ENCODE measurements around the gene PGGHG.
"Not testable (repeated sequence)": the region's sequence is repeated elsewhere in the genome, so short reads cannot be mapped to it uniquely, and the experiment has no call there.

Gene PGGHG

GRCh38 chr11:313787-314553 is 25.0 kb downstream of the PGGHG start, which contains the start of gene IFITM1:
IFITM1 (plus strand) TSS chr11:314040; CDS start chr11:314171, 131 bp downstream.
- peak within 1 kb of the TSS; percentile 67 for H3K4me3 ChIP-seq (ENCODE audit: low read depth, low read length)

GRCh38 chr11:314554-314875 is 25.6 kb downstream of the PGGHG start:
- peak overlapping the region; percentile 67 for H3K4me3 ChIP-seq (ENCODE audit: low read depth, low read length)

More at GRCh38 chr11:313787-314553, 25.0 kb downstream of the PGGHG start, which contains the start of gene IFITM1:
- no peak for TF ChIP-seq CTCF (IDR thresholded peaks at IDR 0.05; ENCODE audit: low read depth, low read length)

GRCh38 chr11:315051-315481 is 26.1 kb downstream of the PGGHG start:
- H3K4me3 ChIP-seq (ENCODE audit: low read depth, low read length), result peak overlapping the region; percentile 67
- TF ChIP-seq CTCF (IDR thresholded peaks at IDR 0.05; ENCODE audit: low read depth, low read length), result no peak

GRCh38 chr11:315516-315994 is 26.6 kb downstream of the PGGHG start:
- TF ChIP-seq CTCF (IDR thresholded peaks at IDR 0.05; ENCODE audit: low read depth, low read length), result no peak
- H3K4me3 ChIP-seq (ENCODE audit: low read depth, low read length), result peak overlapping the region; percentile 67; the same call in 1 of the 2 replicates

GRCh38 chr11:316031-316701 is 27.2 kb downstream of the PGGHG start:
- H3K4me3 ChIP-seq (ENCODE audit: low read depth, low read length), result no peak overlapping the region
- no peak for TF ChIP-seq CTCF (IDR thresholded peaks at IDR 0.05; ENCODE audit: low read depth, low read length)

- H3K4me3 ChIP-seq (ENCODE audit: low read depth, low read length), result no peak overlapping the region
These were observed 28.0 kb downstream of the PGGHG start for GRCh38 chr11:316891-317301.

GRCh38 chr11:317668-318404 is 28.9 kb downstream of the PGGHG start:
- H3K4me3 ChIP-seq (ENCODE audit: low read depth, low read length), result not testable (repeated sequence)

More at GRCh38 chr11:316891-317301, 28.0 kb downstream of the PGGHG start:
- no peak for TF ChIP-seq CTCF (IDR thresholded peaks at IDR 0.05; ENCODE audit: low read depth, low read length)

GRCh38 chr11:318405-319120 is 29.6 kb downstream of the PGGHG start:
- peak overlapping the region; percentile 77 for H3K4me3 ChIP-seq (ENCODE audit: low read depth, low read length)

- H3K4me3 ChIP-seq (ENCODE audit: low read depth, low read length), result peak overlapping the region; percentile 77
These were observed 30.4 kb downstream of the PGGHG start for GRCh38 chr11:319121-319887.

- H3K4me3 ChIP-seq (ENCODE audit: low read depth, low read length), result peak overlapping the region; percentile 77
These were observed 31.0 kb downstream of the PGGHG start for GRCh38 chr11:319888-320273.

All from WI38 (cell line).